GM12865 (cell line): ENCODE measurements around the gene LRRC72.
"Not testable (repeated sequence)": the region's sequence is repeated elsewhere in the genome, so short reads cannot be mapped to it uniquely, and the experiment has no call there.

Experiments
- DNase-seq: peaks from one replicate; pipeline ENCODE4 v3.0.0; 2010; ENCODE audit warnings: low read depth
- H3K4me3 ChIP-seq: 2 replicates; pipeline ENCODE4 v1.5.1; 2011; ENCODE audit warnings: mild to moderate bottlenecking, low read depth, low read length, control low read depth
- CTCF ChIP-seq: IDR thresholded peaks from 2 replicates; pipeline ENCODE4 v1.5.1; 2011; ENCODE audit warnings: low read length, control low read depth, low read depth, inconsistent platforms; ENCODE audit not compliant: insufficient read depth; ENCODE audit errors: missing control alignments

LRRC72 gene

DNA sequence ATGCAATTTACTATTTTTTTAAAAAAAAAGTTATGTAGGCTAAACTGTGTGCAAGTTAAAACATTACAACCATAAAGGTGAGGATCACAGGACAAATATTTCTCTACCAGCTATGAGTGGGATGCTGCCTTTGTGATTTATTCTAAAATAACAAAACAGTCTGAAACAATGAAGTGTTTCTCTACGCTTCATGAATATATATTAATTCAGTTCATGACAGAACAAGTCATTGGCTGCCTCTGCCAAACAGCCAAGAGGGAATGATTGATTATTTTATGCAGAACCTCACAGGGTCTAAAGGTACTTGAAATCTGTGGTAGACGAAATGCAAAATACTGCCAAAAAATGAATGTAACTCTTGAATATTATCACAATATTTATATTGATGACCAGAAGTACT is 32.1 kb upstream of the LRRC72 start:
- DNase-seq: no peak
- no peak for TF ChIP-seq CTCF
- no peak overlapping the region for H3K4me3 ChIP-seq

- no peak for TF ChIP-seq CTCF
- H3K4me3 ChIP-seq: no peak overlapping the region
- no peak for DNase-seq
These were observed 31.5 kb upstream of the LRRC72 start for GRCh38 chr7:16494955-16495719.

- no peak overlapping the region for H3K4me3 ChIP-seq
- no peak for DNase-seq
- TF ChIP-seq CTCF: no peak
These were observed 28.5 kb upstream of the LRRC72 start for GRCh38 chr7:16498122-16498521.

GRCh38 chr7:16502303-16502702 is 24.3 kb upstream of the LRRC72 start:
- TF ChIP-seq CTCF: no peak
- no peak overlapping the region for H3K4me3 ChIP-seq
- DNase-seq: no peak

- no peak overlapping the region for H3K4me3 ChIP-seq
- TF ChIP-seq CTCF: no peak
- no peak for DNase-seq
These were observed 22.6 kb upstream of the LRRC72 start for GRCh38 chr7:16504019-16504418.

GRCh38 chr7:16506422-16506821 is 20.2 kb upstream of the LRRC72 start:
- DNase-seq, H3K4me3 ChIP-seq: not testable (repeated sequence)

GRCh38 chr7:16509829-16510228 is 16.8 kb upstream of the LRRC72 start:
- no peak for TF ChIP-seq CTCF
- no peak overlapping the region for H3K4me3 ChIP-seq
- DNase-seq: no peak
